K562 (cell line): ENCODE results near the gene SF3B4. TPM values are rescaled to one million over a fixed set of nuclear protein-coding genes. Genes with fewer than 3 reads are reported as not detected.

Experiments
- AFF4 ChIP-seq: sonication (generic); formaldehyde crosslinking; IDR thresholded peaks from 2 replicates; pipeline ENCODE4 v1.8.0; 2023; ENCODE audit warnings: mild to moderate bottlenecking, missing genetic modification reagents
- MGA ChIP-seq: fragments of 450-650 bp; IDR thresholded peaks from 2 replicates; pipeline ENCODE4 v1.6.1; 2016; ENCODE audit warnings: mild to moderate bottlenecking, moderate library complexity
- NR2F6 ChIP-seq: fragments of 450-650 bp; formaldehyde crosslinking; IDR thresholded peaks from 2 replicates; pipeline ENCODE4 v1.4.0; 2020; ENCODE audit warnings: mild to moderate bottlenecking
- RUNX1 ChIP-seq: sonication (generic); IDR thresholded peaks from 2 replicates; pipeline ENCODE4 v1.6.1; 2016; ENCODE audit warnings: antibody characterized with exemption, low read depth
- ZNF561 ChIP-seq: fragments of 450-650 bp; formaldehyde crosslinking; conservative IDR thresholded peaks from 2 replicates; pipeline ENCODE4 v1.4.0; 2020; ENCODE audit warnings: mild to moderate bottlenecking, moderate library complexity
- ZNF655 ChIP-seq: fragments of 250-450 bp; sonication (Bioruptor Pico); IDR thresholded peaks from 2 replicates; pipeline ENCODE4 v1.5.0; 2021
- polyA plus RNA-seq, 8 experiments: library from polyadenylated mRNA; depleted of rRNA in 4 of 8; stranded (reverse) in 5 of 8; unstranded in 3 of 8; fragments of >200 nt; fragmentation: Nextera tagmentation in 2 of 8; fragmentation: Illumina TruSeq in 1 of 8; extraction: Ambion mirVana in 2 of 8; extraction: Trizol in 1 of 8; gene quantifications; 2 replicates each; pipeline versions ENCODE4 v1.2.1 to v1.2.3, GENCODE V29; 2011 to 2014; ENCODE audit warnings: inconsistent platforms in 1 of 8, missing spikeins in 1 of 8
- total RNA-seq, 7 experiments: library from RNA; depleted of rRNA in 6 of 7; stranded (reverse); fragments of >200 nt in 6 of 7; fragmentation: Illumina TruSeq in 2 of 7; extraction: Trizol in 2 of 7; gene quantifications; 2 replicates each; pipeline versions ENCODE4 v1.2.1 to v1.2.3, GENCODE V29; 2011 to 2021; ENCODE audit warnings: low replicate concordance in 1 of 7
- TF ChIP-seq, protein P1 (sequence below): fragments of 450-650 bp; formaldehyde crosslinking; IDR thresholded peaks from 2 replicates; pipeline ENCODE4 v1.4.0; 2022; ENCODE audit warnings: mild to moderate bottlenecking, moderate library complexity

The SF3B4 gene
- total and polyA plus RNA-seq, 9 of the 15 experiments (the other 6 are each of a cell fraction or from before 2014, with no cell fraction given) = 3.0 to 88.0 (median 26.1) TPM

DNA sequence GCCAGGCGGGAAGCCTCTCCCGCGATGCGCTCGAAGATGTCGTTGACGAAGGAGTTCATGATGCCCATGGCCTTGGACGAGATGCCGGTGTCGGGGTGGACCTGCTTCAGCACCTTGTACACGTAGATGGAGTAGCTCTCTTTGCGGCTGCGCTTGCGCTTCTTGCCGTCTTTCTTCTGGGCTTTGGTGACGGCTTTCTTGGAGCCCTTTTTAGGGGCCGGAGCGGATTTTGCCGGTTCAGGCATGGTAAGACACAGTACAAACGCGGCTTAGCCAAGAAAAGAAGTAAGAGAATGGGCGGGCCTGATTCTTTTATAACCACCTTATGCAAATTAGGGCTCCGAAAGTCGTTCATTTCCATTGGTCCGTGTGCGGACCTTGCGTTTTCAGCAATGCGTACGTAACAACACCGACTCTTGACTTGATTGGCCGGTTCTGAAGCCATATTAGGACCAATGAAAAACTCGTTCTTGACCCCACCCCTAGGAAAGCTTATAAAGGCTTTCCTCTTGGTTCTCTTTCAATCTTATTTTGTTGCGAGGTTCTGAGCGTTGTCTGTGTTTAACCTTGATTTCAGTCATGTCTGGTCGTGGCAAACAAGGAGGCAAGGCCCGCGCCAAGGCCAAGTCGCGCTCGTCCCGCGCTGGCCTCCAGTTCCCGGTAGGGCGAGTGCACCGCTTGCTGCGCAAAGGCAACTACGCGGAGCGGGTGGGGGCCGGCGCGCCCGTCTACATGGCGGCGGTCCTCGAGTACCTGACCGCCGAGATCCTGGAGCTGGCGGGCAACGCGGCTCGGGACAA lies 41.0 kb downstream of the SF3B4 start (continued):
- TF ChIP-seq MGA = peak; percentile 24
- no peak for TF ChIP-seq ZNF561 (CRISPR knock-in tag)
- no peak for TF ChIP-seq ZNF655 (CRISPR knock-in tag)
- no peak; the same call in 1 of the 2 replicates for TF ChIP-seq NR2F6 (CRISPR knock-in tag)
- TF ChIP-seq, protein P1, sequence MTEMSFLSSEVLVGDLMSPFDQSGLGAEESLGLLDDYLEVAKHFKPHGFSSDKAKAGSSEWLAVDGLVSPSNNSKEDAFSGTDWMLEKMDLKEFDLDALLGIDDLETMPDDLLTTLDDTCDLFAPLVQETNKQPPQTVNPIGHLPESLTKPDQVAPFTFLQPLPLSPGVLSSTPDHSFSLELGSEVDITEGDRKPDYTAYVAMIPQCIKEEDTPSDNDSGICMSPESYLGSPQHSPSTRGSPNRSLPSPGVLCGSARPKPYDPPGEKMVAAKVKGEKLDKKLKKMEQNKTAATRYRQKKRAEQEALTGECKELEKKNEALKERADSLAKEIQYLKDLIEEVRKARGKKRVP (CRISPR knock-in tag) = no peak; the same call in 1 of the 2 replicates
- TF ChIP-seq AFF4 = peak; percentile 100
- TF ChIP-seq RUNX1 = peak; percentile 55; the same call in 1 of the 2 replicates
